K562 (cell line): Measurements from ENCODE around the gene RBPMS2. TPM values are rescaled to one million over a fixed set of nuclear protein-coding genes. Genes with fewer than 3 reads are reported as not detected.

Experiments
- polyA plus RNA-seq, 8 experiments: library from polyadenylated mRNA; depleted of rRNA in 4 of 8; stranded (reverse) in 5 of 8; unstranded in 3 of 8; fragments of >200 nt; fragmentation: Nextera tagmentation in 2 of 8; fragmentation: Illumina TruSeq in 1 of 8; extraction: Ambion mirVana in 2 of 8; extraction: Trizol in 1 of 8; gene quantifications; 2 replicates each; pipeline versions ENCODE4 v1.2.1 to v1.2.3, GENCODE V29; 2011 to 2014; ENCODE audit warnings: inconsistent platforms in 1 of 8, missing spikeins in 1 of 8
- total RNA-seq, 7 experiments: library from RNA; depleted of rRNA in 6 of 7; stranded (reverse); fragments of >200 nt in 6 of 7; fragmentation: Illumina TruSeq in 2 of 7; extraction: Trizol in 2 of 7; gene quantifications; 2 replicates each; pipeline versions ENCODE4 v1.2.1 to v1.2.3, GENCODE V29; 2011 to 2021; ENCODE audit warnings: low replicate concordance in 1 of 7
- TF ChIP-seq, protein P1 (sequence below), 2 experiments: fragments of 450-650 bp; formaldehyde crosslinking in 1 of 2; IDR thresholded peaks; 2 replicates each; pipeline versions ENCODE4 v1.4.0 to v1.6.1; 2014 to 2020; ENCODE audit warnings: mild to moderate bottlenecking in 2 of 2, borderline replicate concordance in 1 of 2, low read depth in 1 of 2

Gene RBPMS2
- total and polyA plus RNA-seq, 9 of the 15 experiments (the other 6 are each of a cell fraction or from before 2014, with no cell fraction given) = 0.11 to 2.6 (median 0.37) TPM; not detected in 1

GRCh38 chr15:64712353-64712752 is 63.0 kb downstream of the RBPMS2 start (continued):
- TF ChIP-seq, protein P1, sequence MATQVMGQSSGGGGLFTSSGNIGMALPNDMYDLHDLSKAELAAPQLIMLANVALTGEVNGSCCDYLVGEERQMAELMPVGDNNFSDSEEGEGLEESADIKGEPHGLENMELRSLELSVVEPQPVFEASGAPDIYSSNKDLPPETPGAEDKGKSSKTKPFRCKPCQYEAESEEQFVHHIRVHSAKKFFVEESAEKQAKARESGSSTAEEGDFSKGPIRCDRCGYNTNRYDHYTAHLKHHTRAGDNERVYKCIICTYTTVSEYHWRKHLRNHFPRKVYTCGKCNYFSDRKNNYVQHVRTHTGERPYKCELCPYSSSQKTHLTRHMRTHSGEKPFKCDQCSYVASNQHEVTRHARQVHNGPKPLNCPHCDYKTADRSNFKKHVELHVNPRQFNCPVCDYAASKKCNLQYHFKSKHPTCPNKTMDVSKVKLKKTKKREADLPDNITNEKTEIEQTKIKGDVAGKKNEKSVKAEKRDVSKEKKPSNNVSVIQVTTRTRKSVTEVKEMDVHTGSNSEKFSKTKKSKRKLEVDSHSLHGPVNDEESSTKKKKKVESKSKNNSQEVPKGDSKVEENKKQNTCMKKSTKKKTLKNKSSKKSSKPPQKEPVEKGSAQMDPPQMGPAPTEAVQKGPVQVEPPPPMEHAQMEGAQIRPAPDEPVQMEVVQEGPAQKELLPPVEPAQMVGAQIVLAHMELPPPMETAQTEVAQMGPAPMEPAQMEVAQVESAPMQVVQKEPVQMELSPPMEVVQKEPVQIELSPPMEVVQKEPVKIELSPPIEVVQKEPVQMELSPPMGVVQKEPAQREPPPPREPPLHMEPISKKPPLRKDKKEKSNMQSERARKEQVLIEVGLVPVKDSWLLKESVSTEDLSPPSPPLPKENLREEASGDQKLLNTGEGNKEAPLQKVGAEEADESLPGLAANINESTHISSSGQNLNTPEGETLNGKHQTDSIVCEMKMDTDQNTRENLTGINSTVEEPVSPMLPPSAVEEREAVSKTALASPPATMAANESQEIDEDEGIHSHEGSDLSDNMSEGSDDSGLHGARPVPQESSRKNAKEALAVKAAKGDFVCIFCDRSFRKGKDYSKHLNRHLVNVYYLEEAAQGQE (IDR thresholded peaks at IDR 0.05; ENCODE audit: borderline replicate concordance) = no peak
- TF ChIP-seq, protein P1 (CRISPR knock-in tag; IDR thresholded peaks at IDR 0.05; ENCODE audit: low read depth) = no peak
